ENCODE measurements around the gene KATNIP. TPM values are rescaled to one million over a fixed set of nuclear protein-coding genes. Genes with fewer than 3 reads are reported as not detected.
"Not testable (repeated sequence)": the region's sequence is repeated elsewhere in the genome, so short reads cannot be mapped to it uniquely, and the experiment has no call there.

The KATNIP gene
- total RNA-seq, 2 donors from 2014 or later = 30.2 to 38.7 TPM

DNA sequence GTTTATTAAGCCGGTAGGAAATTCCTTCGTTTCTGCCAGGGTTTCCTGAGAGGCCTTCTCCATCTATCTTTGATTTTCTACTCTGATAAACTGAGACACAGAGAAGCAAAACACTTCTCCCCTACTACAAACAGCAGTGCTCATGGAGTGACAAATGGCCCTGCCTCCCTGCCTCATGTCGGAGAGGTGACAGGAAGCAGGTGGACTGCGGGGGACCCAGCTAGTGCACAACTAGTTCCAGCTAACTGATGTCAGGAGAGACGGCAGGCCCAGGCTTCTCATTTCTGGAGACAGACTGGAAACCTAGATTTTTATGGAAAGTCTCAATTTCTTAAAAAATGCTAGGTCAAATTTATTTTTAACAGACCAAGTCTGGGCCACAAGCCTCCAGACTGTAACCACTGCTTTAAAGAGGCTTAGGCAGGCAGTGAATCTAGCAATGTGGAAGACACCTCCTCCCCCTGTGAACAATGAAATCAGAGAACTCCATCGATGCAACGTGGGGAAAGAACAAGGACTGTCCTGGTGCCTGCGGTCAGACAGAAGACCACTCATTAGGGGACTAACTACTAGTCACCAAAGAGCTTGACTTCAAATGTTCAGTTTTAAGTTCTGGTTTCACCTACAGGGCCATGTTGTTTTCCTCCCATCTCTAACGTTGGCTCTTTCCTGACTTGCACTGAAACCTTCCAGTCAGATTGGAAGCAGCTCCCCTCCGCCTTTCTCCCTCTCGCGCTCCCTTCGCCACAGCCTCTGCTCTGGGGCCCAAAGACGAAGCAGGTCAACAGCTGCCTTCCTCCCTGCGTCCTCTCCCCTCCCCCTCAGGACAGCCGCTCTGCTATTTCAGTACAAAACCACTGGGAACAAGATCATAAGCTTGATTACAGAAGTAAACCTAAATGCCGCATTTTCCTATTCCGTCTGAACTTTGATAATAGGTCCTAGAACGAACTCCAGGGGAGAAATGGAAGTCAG is 17.8 kb upstream of the KATNIP start:
- intact Hi-C loops (cut with DNase I, micrococcal nuclease) = no loop called here
- ATAC-seq (no peak), DNase-seq (no peak)

GRCh38 chr16:27534256-27534655 is 15.7 kb upstream of the KATNIP start:
- DNase-seq (no peak), ATAC-seq (no peak)
- intact Hi-C loops (cut with DNase I, micrococcal nuclease) = no loop called here

DNA sequence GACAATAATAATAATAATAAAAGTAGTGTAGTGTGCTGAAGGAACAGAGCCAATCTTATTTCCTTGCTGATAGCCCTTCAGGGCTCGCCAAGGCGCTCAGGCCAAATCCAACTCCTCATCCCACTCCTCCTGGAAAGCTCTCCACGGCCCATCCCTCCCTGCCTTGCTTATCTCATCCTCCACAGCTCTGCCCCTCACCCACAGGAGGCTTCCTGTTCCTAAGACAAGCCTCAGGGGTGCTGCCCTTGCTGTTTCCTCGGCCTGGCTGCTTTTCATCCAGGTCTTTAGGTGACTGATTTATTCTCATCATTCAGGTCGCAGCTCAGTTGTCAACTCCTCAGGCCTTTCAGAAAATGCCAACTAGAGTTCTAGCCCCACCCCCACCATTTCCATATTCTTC is 11.4 kb upstream of the KATNIP start:
- DNase-seq (no peak), ATAC-seq (no peak)
- intact Hi-C loops (cut with DNase I, micrococcal nuclease) = no loop called here

GRCh38 chr16:27539120-27539519 is 10.8 kb upstream of the KATNIP start:
- intact Hi-C loops (cut with DNase I, micrococcal nuclease) = no loop called here
- no peak for DNase-seq
- no peak for ATAC-seq

- ATAC-seq (no peak), DNase-seq (no peak)
- intact Hi-C loops (cut with DNase I, micrococcal nuclease) = no loop called here
These were observed 10.3 kb upstream of the KATNIP start for GRCh38 chr16:27539636-27540035.

GRCh38 chr16:27543801-27544200 is 6.1 kb upstream of the KATNIP start:
- intact Hi-C loops (cut with DNase I, micrococcal nuclease) = no loop called here
- ATAC-seq (no peak), DNase-seq (no peak)

GRCh38 chr16:27544671-27545070 is 5.3 kb upstream of the KATNIP start:
- no peak for ATAC-seq
- intact Hi-C loops (cut with DNase I, micrococcal nuclease) = no loop called here

GRCh38 chr16:27547134-27547533 is 2.8 kb upstream of the KATNIP start:
- intact Hi-C loops (cut with DNase I, micrococcal nuclease) = no loop called here
- no peak for DNase-seq
- no peak for ATAC-seq

More at GRCh38 chr16:27544671-27545070, 5.3 kb upstream of the KATNIP start:
- DNase-seq = no peak

DNA sequence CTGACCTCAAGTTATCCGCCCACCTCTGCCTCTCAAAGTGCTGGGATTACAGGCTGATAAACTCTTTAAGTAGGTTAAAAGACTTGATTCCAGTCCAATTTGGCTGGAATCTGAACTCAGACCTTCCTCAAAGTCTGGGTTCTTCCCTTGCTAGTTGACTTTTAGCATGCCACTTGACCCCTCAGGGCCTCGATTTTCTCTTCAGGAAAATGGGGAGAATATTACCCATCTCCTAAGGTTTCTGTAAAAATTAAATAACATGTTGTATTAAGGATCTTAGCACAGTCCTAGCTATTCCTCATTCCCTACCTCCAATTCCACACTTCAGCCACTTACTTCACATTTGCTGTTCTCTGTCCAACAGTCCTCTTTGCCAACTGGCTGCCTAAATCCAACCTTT is 2.1 kb upstream of the KATNIP start:
- intact Hi-C loops (cut with DNase I, micrococcal nuclease) = no loop called here
- ATAC-seq = no peak
- no peak for DNase-seq

DNA sequence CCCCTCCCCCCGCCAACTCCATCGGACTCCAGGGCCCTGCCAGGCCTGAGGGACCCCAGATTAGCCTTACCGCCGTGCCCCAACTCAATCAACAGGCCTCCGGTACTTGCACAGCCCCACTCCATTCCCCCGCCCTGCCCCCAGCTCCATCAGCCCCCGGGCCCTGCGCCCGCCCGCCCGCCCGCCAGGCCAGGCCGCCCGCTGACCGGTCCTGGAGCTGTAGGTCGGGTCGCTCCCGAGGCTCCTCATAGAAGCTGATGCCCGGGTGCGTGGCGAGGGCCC is 539 bp upstream of the KATNIP start:
- DNase-seq = no peak
- peak; percentile 59 for ATAC-seq
- intact Hi-C loops (cut with DNase I, micrococcal nuclease) = no loop called here

GRCh38 chr16:27550582-27550920 is 607 bp downstream of the KATNIP start:
- no peak for DNase-seq
- intact Hi-C loops (cut with DNase I, micrococcal nuclease) = no loop called here
- ATAC-seq = no peak

DNA sequence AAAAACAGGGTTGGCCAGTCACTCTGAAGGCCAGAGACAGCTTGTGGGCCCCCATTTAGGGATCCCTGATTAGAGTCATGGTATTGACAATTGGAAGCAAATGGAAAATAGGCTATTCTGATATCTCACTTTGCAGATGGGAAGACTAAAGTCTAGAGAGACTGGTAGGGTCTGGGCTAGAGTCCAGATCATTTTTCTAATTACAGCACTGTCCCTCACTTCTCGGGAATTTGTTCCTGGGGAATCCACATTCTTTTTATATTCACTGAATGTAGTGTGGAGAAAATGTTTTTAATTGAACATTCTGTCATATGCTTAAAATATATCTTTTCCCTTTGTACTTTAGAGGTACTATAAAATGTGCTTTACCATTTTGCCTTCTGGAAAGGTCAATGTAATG is 1.1 kb downstream of the KATNIP start:
- ATAC-seq = no peak
- intact Hi-C loops (cut with DNase I, micrococcal nuclease) = no loop called here
- DNase-seq = no peak

DNA sequence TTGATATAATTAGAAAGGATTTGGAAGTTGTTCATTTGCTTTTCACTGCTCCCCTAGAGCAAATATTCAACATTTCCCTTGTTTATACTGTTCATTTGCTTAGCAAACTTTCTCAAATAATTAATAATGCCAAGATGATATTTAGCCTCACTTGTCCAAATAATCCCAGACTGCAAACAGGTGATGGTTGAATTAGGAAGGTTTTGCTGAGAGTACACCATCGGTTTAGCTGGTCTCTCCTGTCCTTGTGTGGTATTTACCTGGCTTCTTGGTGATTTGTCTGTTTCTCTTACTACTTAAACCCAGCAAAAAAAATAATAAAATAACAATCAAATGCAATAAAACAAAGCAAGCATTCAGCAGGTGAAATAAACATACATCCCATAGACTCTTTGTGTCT is 6.5 kb downstream of the KATNIP start:
- intact Hi-C loops (cut with DNase I, micrococcal nuclease) = no loop called here
- ATAC-seq (no peak), DNase-seq (no peak)

DNA sequence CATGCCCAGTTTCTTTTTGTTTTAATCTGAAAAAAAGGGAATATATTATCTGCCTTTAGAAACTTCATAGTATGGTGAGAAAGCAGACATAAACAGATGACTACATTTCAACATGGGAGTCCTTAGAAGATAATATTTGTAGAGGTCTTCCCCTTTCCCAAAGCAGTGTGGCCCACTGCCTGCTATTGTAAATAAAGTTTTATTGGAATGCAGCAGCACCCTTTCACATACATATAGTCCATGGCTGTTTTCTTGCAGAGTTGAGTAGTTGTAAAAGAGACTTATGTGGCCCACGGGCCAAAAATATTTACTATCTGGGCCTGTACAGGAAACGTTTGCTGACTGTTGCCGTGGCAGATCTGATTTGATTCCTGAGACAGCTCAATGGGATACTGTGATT is 8.5 kb downstream of the KATNIP start:
- intact Hi-C loops (cut with DNase I, micrococcal nuclease) = no loop called here
- ATAC-seq = no peak
- no peak for DNase-seq

GRCh38 chr16:27558932-27559331 is 9.0 kb downstream of the KATNIP start:
- DNase-seq = no peak
- intact Hi-C loops (cut with DNase I, micrococcal nuclease) = no loop called here
- no peak for ATAC-seq

DNA sequence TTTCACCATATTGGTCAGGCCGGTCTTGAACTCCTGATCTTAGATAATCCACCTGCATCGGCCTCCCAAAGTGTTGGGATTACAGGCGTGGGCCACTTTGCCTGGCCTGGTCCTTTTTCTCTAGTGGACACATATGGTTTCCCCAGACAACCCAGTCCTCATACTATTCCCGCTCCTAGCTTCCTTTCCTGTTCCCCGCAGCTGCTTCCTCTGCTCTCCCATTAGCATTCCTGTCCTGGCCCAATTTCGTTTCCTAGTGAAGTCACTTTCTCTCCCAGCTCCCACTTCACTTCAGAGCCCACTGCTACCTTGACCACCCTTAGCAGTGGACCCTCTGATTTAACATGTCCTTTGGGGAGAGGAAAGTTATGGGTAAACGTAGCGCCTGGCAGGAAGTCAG is 11.3 kb downstream of the KATNIP start:
- ATAC-seq (no peak), DNase-seq (no peak)
- intact Hi-C loops (cut with DNase I, micrococcal nuclease) = no loop called here

DNA sequence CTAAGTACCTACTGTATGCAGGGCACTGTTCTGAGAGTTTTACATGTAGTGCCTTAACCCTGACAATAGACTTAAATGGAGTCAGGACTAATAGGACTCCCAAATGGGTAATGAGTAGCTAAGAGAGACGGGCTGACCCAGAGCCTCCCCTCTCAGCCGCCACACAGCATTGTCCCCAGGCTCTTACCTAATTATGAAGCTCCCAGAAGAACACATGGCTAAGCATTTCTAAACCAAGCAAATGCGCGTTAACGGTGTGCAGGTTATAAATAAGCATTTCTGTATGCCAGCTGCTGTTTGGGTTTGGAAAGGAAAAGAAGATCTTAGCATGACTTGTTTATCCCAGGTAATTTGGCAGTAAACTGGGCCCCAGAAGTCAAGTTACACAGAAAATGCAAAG is 14.3 kb downstream of the KATNIP start:
- DNase-seq (no peak), ATAC-seq (no peak)
- intact Hi-C loops (cut with DNase I, micrococcal nuclease) = no loop called here

- peak; percentile 58 to 74 for DNase-seq
- peak; percentile 99 for ATAC-seq
- intact Hi-C loops (cut with DNase I, micrococcal nuclease) = no loop called here
These were observed 16.5 kb downstream of the KATNIP start for GRCh38 chr16:27566417-27566816.

DNA sequence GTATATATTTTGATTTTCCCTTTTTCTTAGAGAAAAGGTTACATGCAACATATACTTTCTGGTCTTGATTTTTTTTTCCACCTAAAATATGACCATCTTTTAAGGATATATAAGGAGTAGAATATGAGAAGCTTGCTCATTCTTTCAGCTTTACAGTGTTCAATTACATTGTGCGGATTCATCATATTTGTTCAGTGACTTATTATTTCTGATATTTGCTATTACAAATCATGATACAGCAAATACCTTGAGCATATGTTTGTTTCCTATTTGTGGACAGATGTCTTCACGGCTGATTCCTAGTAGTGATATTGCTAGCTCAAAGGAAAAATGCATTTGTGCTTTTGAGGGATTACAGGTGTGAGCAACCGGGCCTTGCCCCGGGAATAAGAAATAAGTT is 18.1 kb downstream of the KATNIP start:
- no peak for ATAC-seq
- intact Hi-C loops (cut with DNase I, micrococcal nuclease) = no loop called here
- DNase-seq = no peak

DNA sequence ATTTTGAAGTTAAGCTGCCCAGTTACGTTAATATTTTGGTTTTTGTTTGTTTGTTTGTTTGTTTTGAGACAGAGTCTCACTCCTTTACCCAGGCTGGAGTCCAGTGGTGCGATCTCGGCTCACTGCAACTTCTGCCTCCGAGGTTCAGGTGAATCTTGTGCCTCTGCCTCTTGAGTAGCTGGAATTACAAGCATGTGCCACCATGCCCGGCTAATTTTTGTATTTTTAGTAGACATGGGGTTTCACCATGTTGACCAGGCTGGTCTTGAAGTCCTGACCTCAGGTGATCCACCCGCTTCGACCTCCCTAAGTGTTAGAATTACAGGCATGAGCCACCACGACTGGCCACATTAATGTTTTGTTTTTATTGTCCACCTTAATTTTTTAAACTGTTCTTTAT is 21.0 kb downstream of the KATNIP start:
- DNase-seq; intact Hi-C loops (cut with DNase I, micrococcal nuclease); ATAC-seq: not testable (repeated sequence)
